HFFc6 (cell line): ENCODE data around the gene MB. TPM values are rescaled to one million over a fixed set of nuclear protein-coding genes. Genes with fewer than 3 reads are reported as not detected.

ENCODE experiments used
- DNase-seq: peaks from one replicate; pipeline ENCODE4 v3.0.0-alpha.2; 2018
- H3K27ac Mint-ChIP-seq: 2 replicates; pipeline ENCODE4 v1.8.0; 2020; ENCODE audit warnings: mild to moderate bottlenecking, mixed read lengths
- H3K27me3 Mint-ChIP-seq: 2 replicates; pipeline ENCODE4 v1.8.0; 2021; ENCODE audit warnings: mild to moderate bottlenecking, moderate library complexity, mixed read lengths; ENCODE audit not compliant: insufficient read depth
- H3K36me3 Mint-ChIP-seq: 2 replicates; pipeline ENCODE4 v1.8.0; 2021; ENCODE audit warnings: low read depth, mixed read lengths
- H3K4me1 Mint-ChIP-seq: 2 replicates; pipeline ENCODE4 v1.8.0; 2020; ENCODE audit warnings: low read depth, mixed read lengths
- H3K4me3 Mint-ChIP-seq: 2 replicates; pipeline ENCODE4 v1.8.0; 2020; ENCODE audit warnings: mild to moderate bottlenecking, moderate library complexity, mixed read lengths
- H3K9me3 Mint-ChIP-seq: 2 replicates; pipeline ENCODE4 v1.8.0; 2020; ENCODE audit warnings: mild to moderate bottlenecking, mixed read lengths
- CTCF ChIP-seq: fragments of 200-600 bp; sonication (generic); IDR thresholded peaks from 2 replicates; pipeline ENCODE4 v1.5.0; 2021; ENCODE audit warnings: antibody characterized with exemption, mild to moderate bottlenecking
- total RNA-seq, 6 experiments: library from RNA; stranded (reverse); fragmentation: NEBNext Ultra II Directional; extraction: Animal tissue kit (Norgen Biotek cat#: 25700); gene quantifications; 2 replicates in 1 of 6; 3 replicates in 5 of 6; pipeline ENCODE4 v1.2.3, GENCODE V29; 2021

Gene MB
- total RNA-seq, 6 experiments from 2014 or later, result not detected

DNA sequence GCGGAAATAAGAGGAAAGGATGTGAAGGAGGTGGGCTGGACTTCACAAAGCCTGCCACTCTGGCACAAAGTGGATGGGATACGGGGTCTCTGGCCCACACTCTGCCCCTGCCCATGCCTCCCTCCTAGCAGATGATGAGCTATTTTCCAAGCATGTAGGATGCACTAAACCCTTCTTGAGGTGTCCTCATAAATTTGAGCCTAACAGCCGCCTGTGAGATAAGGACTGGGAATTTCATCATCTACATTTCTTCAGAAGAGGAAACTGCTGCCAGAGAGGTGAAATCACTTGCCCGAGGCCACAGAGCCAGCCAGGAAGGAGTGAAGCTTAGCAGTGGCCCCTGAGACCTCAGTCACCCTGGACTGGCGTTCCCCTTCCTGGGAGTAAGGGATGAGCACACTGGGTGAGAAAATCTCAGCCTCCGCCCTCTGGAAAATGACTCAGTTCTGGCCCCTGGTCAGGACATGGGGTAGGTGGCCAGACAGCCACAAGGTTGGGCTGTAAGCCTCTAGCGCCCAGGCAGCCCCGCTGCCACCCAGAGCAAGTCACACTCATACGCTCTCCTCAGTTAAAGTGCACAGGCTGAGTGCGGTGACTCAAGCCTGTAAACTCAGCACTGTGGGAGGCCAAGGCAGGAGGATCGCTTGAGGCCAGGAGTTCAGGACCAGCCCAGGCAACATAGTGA lies 27.9 kb downstream of the MB start:
- TF ChIP-seq CTCF, result peak; percentile 16; the same call in 1 of the 2 replicates
- peak overlapping the region; percentile 78 for H3K27ac Mint-ChIP-seq
- H3K27me3 Mint-ChIP-seq, result peaks cover 10% of the 10 kb centered on the region
- H3K36me3 Mint-ChIP-seq, result no peaks in the 10 kb centered on the region
- H3K9me3 Mint-ChIP-seq, result no peaks in the 10 kb centered on the region
- no peak overlapping the region for H3K4me3 Mint-ChIP-seq
- peak; percentile 98 for DNase-seq
- H3K4me1 Mint-ChIP-seq, result peaks cover 26% of the 10 kb centered on the region

- TF ChIP-seq CTCF, result no peak
- peaks cover 25% of the 10 kb centered on the region for H3K4me1 Mint-ChIP-seq
These were observed 29.2 kb downstream of the MB start for GRCh38 chr22:35587896-35588295.

GRCh38 chr22:35587447-35587870 lies 29.7 kb downstream of the MB start:
- TF ChIP-seq CTCF, result no peak
- Mint-ChIP-seq H3K27me3 (peaks cover 10% of the 10 kb centered on the region), H3K4me1 (peaks cover 21% of the 10 kb centered on the region), H3K9me3 (no peaks in the 10 kb centered on the region), H3K36me3 (no peaks in the 10 kb centered on the region), H3K27ac (no peak overlapping the region), H3K4me3 (no peak overlapping the region)
- no peak for DNase-seq

More at GRCh38 chr22:35587896-35588295, 29.2 kb downstream of the MB start:
- Mint-ChIP-seq H3K27ac (no peak overlapping the region), H3K4me3 (no peak overlapping the region), H3K9me3 (no peaks in the 10 kb centered on the region), H3K27me3 (peaks cover 10% of the 10 kb centered on the region), H3K36me3 (no peaks in the 10 kb centered on the region)
- no peak for DNase-seq

DNA sequence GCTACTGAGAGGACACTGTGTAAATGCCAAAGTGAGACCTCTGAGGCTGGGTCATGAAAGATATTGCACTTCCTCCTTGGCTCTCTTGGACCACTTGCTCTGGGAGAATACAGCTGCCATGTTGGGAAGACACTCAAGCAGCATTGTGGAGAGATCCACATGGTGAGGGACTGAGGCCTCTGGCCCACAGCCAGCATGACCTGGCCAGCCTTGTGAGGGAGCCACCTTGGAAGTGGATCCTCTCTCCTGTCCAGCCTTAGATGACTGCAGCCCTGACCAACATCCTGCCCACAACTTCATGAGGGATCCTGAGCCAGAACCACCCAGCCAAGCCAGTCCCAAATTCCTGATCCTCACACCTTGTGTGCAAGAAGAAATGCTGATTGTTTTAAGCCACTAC lies 30.4 kb downstream of the MB start:
- Mint-ChIP-seq H3K4me1 (peaks cover 20% of the 10 kb centered on the region), H3K27ac (no peak overlapping the region), H3K4me3 (no peak overlapping the region), H3K9me3 (no peaks in the 10 kb centered on the region), H3K36me3 (no peaks in the 10 kb centered on the region), H3K27me3 (peaks cover 10% of the 10 kb centered on the region)
- TF ChIP-seq CTCF, result no peak
- DNase-seq, result no peak

DNA sequence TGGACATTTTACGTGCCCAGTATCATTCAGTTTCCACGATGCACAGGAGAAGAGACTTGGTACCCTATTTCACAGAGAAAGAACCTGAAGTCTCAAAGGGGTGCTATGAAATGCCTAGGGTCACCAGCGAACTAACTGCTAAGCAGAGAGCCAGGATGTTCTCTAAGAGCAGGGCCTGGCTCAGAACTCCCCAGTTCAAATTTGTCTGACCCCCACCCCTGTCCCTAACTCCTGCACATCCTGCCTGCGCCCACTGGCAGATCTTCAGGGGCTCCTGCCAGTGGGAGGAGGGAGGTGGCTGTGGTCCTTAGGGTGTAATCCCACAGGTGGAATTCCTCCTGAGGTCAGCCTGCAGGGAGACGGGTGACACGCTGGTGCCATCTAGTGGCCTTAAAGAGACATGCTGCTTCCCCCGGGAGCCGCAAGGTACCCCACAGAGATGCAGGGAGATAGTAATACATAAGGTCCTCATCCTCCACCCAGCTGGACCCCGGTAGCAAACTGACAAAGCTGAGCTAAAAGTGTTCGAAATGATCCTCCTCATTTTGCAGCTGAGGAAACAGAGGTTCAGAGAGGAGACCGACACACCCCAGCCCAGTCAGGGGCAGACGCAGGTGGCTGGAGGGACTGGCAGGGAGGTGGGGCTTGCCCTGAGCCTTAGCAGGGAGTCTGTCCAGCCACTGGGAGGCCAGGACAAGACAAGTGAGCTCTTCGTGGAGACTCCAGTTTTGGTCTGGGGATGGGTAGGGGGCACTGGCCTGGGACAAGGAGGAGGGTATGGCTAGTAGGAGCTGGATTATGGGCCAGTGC lies 34.1 kb downstream of the MB start:
- Mint-ChIP-seq H3K4me3 (no peak overlapping the region), H3K27me3 (no peaks in the 10 kb centered on the region; the same call in 1 of the 2 replicates), H3K27ac (no peak overlapping the region), H3K4me1 (no peaks in the 10 kb centered on the region), H3K9me3 (no peaks in the 10 kb centered on the region), H3K36me3 (no peaks in the 10 kb centered on the region)
- no peak for DNase-seq
- peak; percentile 94 for TF ChIP-seq CTCF
